EH (cell line): Measurements from ENCODE around the gene SMIM22.

ENCODE experiments used
- DNase-seq: peaks from one replicate; pipeline ENCODE4 v3.0.0-alpha.2; 2015; ENCODE audit warnings: low read depth

The SMIM22 gene

GRCh38 chr16:4814542-4815173 is 19.5 kb downstream of the SMIM22 start:
- no peak for DNase-seq

GRCh38 chr16:4820652-4821051 is 25.5 kb downstream of the SMIM22 start:
- DNase-seq, result no peak

- DNase-seq, result no peak
Measured at GRCh38 chr16:4825196-4825595, 30.0 kb downstream of the SMIM22 start.

GRCh38 chr16:4826526-4826925 is 31.4 kb downstream of the SMIM22 start:
- DNase-seq, result no peak

- DNase-seq, result no peak
Measured at GRCh38 chr16:4826980-4827379, 31.8 kb downstream of the SMIM22 start.

GRCh38 chr16:4828567-4829321 is 33.6 kb downstream of the SMIM22 start:
- DNase-seq, result peak; percentile 46

- DNase-seq, result no peak
Measured at GRCh38 chr16:4830408-4830807, 35.2 kb downstream of the SMIM22 start.

- no peak for DNase-seq
Measured at GRCh38 chr16:4831616-4832015, 36.4 kb downstream of the SMIM22 start.

- no peak for DNase-seq
Measured at GRCh38 chr16:4832698-4833343, 37.7 kb downstream of the SMIM22 start.

- no peak for DNase-seq
Measured at GRCh38 chr16:4833584-4833983, 38.4 kb downstream of the SMIM22 start.

GRCh38 chr16:4836727-4837126 is 41.6 kb downstream of the SMIM22 start:
- DNase-seq, result no peak

GRCh38 chr16:4837733-4838501 is 42.7 kb downstream of the SMIM22 start:
- no peak for DNase-seq

GRCh38 chr16:4839942-4840341 is 44.8 kb downstream of the SMIM22 start:
- DNase-seq, result no peak

- DNase-seq, result no peak
Measured at GRCh38 chr16:4840984-4841383, 45.8 kb downstream of the SMIM22 start.
